ENCODE measurements around the gene SFN.
"Not testable (repeated sequence)": the region's sequence is repeated elsewhere in the genome, so short reads cannot be mapped to it uniquely, and the experiment has no call there.

Gene SFN

GRCh38 chr1:26862781-26863684 lies at the start of gene SFN:
Gene SFN, plus strand, starts transcription at chr1:26863149. Its CDS starts 64 bp downstream, at chr1:26863213.
- no peak for DNase-seq

- no peak for DNase-seq
These were observed 48.6 kb upstream of the SFN start for GRCh38 chr1:26814377-26814776.

GRCh38 chr1:26814893-26815292 lies 48.1 kb upstream of the SFN start:
- no peak for DNase-seq

GRCh38 chr1:26820784-26821269 lies 42.1 kb upstream of the SFN start:
- DNase-seq: peak; percentile 37

- DNase-seq: no peak
These were observed 40.1 kb upstream of the SFN start for GRCh38 chr1:26822737-26823395.

GRCh38 chr1:26824731-26825130 lies 38.2 kb upstream of the SFN start:
- no peak for DNase-seq

- no peak for DNase-seq
These were observed 36.5 kb upstream of the SFN start, which contains the start of gene ZDHHC18 for GRCh38 chr1:26826261-26827105. Gene ZDHHC18, plus strand, starts transcription at chr1:26826688. Its CDS starts 117 bp downstream, at chr1:26826805.

GRCh38 chr1:26827106-26827604 lies 35.8 kb upstream of the SFN start:
- DNase-seq: no peak

- DNase-seq: no peak
These were observed 35.3 kb upstream of the SFN start for GRCh38 chr1:26827663-26828062.

GRCh38 chr1:26828411-26828991 lies 34.4 kb upstream of the SFN start:
- no peak for DNase-seq

GRCh38 chr1:26829184-26829911 lies 33.6 kb upstream of the SFN start:
- no peak for DNase-seq

- no peak for DNase-seq
These were observed 31.9 kb upstream of the SFN start for GRCh38 chr1:26831059-26831458.

GRCh38 chr1:26831546-26832248 lies 31.3 kb upstream of the SFN start:
- no peak for DNase-seq

- no peak for DNase-seq
These were observed 30.5 kb upstream of the SFN start for GRCh38 chr1:26832249-26832960.

GRCh38 chr1:26833432-26834405 lies 29.2 kb upstream of the SFN start:
- peak; percentile 85 for DNase-seq

GRCh38 chr1:26837665-26838064 lies 25.3 kb upstream of the SFN start:
- DNase-seq: not testable (repeated sequence)

- DNase-seq: peak; percentile 14
These were observed 24.2 kb upstream of the SFN start for GRCh38 chr1:26838474-26839338.

- DNase-seq: no peak
These were observed 23.6 kb upstream of the SFN start for GRCh38 chr1:26839339-26839722.
